LoVo (cell line): ENCODE data around the gene NUDT17.

Source experiments
- DNase-seq: peaks from one replicate; pipeline ENCODE4 v3.0.0-alpha.2; 2016; ENCODE audit warnings: low spot score

NUDT17 gene

DNA sequence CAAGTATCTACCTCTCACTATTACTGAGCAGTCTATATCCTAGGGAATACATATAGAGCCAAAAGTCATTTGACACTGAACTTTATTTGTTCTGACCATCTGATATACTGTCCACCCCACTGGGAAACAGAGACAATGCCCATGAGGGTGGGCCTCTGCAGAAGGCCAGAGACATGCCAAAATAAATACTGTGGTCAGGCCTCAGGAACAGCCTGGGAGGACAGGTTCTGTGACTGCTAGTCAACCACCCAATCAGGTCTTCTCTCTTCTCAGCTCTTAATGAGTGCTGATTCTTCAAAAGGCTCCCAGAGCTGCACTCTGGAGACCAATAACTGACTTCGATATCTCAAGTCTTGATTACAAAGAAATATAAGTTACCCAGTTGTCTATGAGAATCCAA is 45.7 kb downstream of the NUDT17 start:
- peak; percentile 53 for DNase-seq

DNA sequence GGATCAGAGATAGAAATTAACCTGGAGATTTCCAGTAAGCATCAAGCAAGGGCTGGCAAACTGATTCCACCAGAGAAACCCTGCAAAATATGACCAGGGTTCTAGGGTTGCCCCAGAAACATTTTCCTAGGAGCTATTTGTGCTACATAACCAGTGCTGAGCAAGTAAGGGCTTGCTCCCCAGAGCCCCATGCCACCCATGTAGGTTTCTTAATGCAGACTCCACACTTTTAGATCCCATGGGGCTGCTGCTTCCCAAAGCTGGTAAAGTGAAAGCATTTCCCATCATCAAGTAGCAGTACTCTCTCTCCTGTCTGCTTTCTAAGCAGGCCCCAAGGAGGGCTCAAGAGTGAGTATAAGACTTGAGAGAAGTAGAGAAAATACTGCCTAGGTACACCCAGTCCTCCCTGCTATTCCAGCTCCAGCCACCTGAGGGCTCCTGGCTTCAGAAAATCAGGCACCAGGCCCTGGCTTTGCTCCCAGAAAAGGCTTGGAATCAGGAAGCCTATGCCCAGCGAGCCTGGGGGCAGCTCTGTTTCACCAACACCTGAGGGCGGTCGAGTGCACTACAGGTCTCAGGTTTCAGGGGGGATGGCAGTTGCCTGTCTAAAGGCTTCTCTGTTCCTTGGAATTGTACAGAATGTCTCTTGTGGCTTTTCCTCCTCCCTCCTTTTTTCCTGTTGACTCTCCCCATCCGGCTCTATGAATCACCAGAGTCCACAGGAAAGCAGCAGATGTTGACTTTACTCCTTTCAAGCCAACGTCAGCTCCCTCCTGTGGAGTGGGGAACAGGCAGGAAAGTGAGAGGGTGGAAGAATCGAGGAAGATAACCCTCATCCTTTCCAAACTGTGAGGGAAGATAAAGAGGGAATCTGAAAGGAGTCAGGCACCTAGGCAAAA is 46.4 kb downstream of the NUDT17 start:
- DNase-seq = peak; percentile 97

DNA sequence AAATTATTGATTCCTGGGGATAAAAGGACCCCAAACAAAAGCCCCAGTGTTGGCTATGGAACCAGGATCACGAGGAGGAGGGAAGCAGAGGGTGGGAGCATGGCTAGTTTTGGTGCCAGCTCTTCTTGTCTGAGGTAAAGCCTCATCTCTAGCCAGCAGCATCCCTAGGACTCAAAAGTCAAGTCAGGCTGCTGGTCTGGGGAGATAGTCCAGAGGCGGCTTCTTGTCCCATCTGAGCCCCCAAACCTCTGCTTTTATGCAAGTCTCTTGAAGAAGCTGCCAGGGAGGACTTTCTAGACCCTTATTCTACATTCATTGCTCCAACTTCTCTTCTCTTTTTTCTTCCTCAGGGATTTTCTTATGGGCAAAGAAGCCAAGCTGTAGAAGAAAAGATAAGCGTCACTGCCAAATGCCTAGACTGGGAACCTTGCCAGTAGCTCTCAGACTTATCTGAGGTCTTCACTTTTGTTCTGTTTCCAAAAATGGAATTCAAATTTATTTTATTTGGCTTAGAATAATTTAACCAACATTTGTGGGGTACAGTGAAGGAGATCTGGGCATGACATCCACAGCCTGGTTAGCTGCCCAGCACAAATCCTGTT is 47.2 kb downstream of the NUDT17 start:
- no peak for DNase-seq

DNA sequence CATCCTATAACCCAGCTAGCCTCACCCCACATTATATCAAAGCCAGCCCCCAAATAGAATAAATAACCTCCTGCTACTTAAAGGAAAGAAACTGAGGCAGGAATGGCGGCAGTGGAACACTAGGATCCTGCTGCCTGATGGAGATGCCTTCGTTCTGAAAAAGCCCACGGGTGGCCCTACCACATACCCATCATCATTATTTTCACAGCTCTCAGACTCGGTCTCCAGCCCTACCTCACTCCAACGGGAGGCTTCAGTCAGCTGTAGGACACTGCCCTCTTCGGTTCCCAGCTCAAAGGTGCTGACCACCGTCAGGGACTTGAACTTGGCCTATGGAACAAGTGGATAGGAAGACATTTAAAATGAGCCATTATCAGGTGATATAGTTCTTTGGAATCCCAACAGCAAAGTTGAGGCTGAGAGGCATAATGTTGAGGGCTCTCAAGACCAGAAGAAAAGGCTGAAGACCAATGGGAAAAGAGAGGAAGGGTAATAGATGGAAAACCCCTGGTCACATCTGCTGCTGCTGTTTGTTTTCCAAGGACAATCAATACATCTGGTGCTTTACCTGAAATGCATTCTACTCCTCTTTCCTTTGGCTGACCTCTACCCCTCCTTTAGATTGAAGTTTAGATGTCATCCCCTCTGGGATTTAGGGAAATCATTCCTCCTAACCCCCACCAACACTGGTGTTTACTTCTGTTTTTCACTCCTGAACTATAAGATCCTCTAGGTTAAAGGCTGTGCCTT is 48.1 kb downstream of the NUDT17 start:
- no peak for DNase-seq

DNA sequence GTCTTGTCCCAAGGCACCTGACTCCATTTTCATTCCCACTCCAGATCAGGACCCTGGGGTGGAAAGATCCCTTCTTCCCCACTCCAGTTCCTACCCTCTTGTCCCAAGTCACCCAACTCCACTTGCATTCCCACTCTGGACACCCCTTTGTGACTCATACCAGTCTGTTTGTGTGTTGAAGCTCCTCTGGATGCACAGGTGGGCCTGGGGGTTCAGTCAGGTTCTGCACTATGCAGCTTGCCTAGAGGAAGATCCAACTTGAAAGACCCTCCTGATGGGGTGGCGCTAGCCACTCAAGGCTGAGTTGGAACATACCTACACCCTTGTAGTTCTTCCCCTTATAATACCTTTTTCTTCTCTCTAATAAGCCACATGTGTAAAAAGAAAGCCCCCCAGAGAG is 50.0 kb downstream of the NUDT17 start:
- DNase-seq = no peak

DNA sequence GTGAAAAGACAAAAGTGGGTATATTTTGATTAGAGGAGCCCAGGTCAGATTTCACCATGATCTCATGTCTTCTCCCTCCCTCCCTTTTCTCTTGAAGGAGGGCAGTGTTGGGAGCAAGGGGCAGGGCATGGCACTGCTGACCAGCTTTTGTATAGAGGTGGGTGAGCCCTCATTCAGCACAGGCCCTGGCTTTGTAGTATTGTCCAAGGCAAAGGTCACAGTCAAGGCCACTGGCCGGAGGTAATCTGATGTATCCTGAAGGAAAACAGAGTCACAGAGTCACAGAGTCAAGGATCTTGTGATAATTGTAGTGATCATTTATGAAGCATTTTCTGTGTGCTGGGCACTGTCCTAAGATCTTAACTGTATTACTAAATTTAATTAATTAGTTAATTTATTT is 52.5 kb downstream of the NUDT17 start:
- DNase-seq = no peak
